Measurements from ENCODE around the gene ZNF576. TPM values are rescaled to one million over a fixed set of nuclear protein-coding genes. Genes with fewer than 3 reads are reported as not detected.

Gene ZNF576
- total and polyA plus RNA-seq, 2 experiments from 2014 or later, result 5.9 to 16.9 TPM

DNA sequence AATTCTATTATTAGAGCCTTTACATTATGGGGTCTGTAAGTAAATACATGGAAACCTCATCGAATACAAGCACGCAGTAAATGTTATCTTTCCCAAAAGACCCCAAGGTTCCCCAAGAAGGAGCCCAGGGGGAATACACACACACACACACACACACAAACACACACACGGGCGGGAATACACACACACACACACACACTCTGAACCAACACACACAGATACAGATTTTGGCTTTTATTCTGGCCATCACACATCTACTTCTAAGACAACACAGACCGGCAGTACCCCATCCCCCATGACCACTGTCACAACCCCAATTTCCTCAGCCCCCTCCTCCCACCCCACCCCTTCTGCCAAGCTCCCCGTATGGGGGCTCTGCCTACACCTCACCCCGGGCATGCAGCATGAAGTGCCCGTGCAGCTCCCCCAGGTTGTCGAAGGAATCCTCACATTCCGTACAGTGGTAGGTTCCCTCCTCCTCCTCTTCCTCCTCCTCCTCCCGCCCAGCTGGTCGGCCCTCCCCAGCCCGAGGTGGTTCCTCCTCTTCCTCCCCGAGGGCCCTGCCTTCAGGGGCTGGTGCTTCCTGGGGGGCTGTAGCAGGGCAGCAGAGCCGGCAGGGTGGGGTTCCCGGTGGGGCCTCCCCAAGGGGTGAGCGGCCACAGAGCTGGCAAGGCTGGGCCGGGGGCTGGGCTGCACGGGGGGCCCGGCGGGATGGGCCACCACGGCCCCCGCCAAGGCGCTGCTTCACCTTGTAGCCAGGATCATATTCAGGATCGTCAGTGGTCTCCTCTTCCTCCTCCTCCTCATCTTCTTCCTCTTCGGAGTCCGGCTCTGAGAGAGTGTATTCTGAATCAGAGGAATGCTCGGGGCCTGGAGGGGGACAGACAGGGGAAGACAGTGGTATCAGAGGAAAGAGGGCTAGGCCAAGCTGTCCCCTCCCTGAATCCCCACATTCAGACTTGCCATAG, 11.1 kb downstream of the ZNF576 start:
- no peaks in the 10 kb centered on the region for H3K27me3 ChIP-seq (ENCODE audit: insufficient read depth)
- H3K4me1 ChIP-seq (ENCODE audit: insufficient read depth), result no peaks in the 10 kb centered on the region
- peak overlapping the region; percentile 16; the same call in 1 of the 2 replicates for H3K27ac Mint-ChIP-seq
- H3K27ac ChIP-seq (ENCODE audit: low read depth), result no peak overlapping the region
- H3K4me3 ChIP-seq, result no peak overlapping the region
- H2AFZ ChIP-seq, result no peak overlapping the region
- H3K36me3 Mint-ChIP-seq (ENCODE audit: low read depth), result peaks cover 17% of the 10 kb centered on the region
- DNase-seq (ENCODE audit: low spot score) (no peak), ATAC-seq (no peak)
- no peaks in the 10 kb centered on the region for H3K36me3 ChIP-seq (ENCODE audit: insufficient read depth)
- no peaks in the 10 kb centered on the region for H3K79me2 ChIP-seq (replicated peaks; ENCODE audit: insufficient read depth)
- no peak overlapping the region for H3K4me3 Mint-ChIP-seq
- peaks cover 9% of the 10 kb centered on the region for H3K4me1 Mint-ChIP-seq
- H3K9me3 Mint-ChIP-seq, result peaks cover 2% of the 10 kb centered on the region
- H3F3A ChIP-seq (replicated peaks; ENCODE audit: low read depth), result no peaks in the 10 kb centered on the region
- peaks cover 13% of the 10 kb centered on the region for H3K27me3 Mint-ChIP-seq (ENCODE audit: insufficient read depth, low read depth, poor library complexity)
- H4K20me1 ChIP-seq (replicated peaks; ENCODE audit: insufficient read depth), result no peaks in the 10 kb centered on the region; the same call in 1 of the 2 replicates
- no peaks in the 10 kb centered on the region for H3K9me2 ChIP-seq (ENCODE audit: insufficient read depth)
- H3K4me2 ChIP-seq, result no peak overlapping the region
- TF ChIP-seq ZNF331 (CRISPR knock-in tag; IDR thresholded peaks at IDR 0.05; ENCODE audit: low read depth) (no peak), STAT1 (IDR thresholded peaks at IDR 0.05; ENCODE audit: unreplicated experiment) (no peak)
- TF ChIP-seq, protein P1, sequence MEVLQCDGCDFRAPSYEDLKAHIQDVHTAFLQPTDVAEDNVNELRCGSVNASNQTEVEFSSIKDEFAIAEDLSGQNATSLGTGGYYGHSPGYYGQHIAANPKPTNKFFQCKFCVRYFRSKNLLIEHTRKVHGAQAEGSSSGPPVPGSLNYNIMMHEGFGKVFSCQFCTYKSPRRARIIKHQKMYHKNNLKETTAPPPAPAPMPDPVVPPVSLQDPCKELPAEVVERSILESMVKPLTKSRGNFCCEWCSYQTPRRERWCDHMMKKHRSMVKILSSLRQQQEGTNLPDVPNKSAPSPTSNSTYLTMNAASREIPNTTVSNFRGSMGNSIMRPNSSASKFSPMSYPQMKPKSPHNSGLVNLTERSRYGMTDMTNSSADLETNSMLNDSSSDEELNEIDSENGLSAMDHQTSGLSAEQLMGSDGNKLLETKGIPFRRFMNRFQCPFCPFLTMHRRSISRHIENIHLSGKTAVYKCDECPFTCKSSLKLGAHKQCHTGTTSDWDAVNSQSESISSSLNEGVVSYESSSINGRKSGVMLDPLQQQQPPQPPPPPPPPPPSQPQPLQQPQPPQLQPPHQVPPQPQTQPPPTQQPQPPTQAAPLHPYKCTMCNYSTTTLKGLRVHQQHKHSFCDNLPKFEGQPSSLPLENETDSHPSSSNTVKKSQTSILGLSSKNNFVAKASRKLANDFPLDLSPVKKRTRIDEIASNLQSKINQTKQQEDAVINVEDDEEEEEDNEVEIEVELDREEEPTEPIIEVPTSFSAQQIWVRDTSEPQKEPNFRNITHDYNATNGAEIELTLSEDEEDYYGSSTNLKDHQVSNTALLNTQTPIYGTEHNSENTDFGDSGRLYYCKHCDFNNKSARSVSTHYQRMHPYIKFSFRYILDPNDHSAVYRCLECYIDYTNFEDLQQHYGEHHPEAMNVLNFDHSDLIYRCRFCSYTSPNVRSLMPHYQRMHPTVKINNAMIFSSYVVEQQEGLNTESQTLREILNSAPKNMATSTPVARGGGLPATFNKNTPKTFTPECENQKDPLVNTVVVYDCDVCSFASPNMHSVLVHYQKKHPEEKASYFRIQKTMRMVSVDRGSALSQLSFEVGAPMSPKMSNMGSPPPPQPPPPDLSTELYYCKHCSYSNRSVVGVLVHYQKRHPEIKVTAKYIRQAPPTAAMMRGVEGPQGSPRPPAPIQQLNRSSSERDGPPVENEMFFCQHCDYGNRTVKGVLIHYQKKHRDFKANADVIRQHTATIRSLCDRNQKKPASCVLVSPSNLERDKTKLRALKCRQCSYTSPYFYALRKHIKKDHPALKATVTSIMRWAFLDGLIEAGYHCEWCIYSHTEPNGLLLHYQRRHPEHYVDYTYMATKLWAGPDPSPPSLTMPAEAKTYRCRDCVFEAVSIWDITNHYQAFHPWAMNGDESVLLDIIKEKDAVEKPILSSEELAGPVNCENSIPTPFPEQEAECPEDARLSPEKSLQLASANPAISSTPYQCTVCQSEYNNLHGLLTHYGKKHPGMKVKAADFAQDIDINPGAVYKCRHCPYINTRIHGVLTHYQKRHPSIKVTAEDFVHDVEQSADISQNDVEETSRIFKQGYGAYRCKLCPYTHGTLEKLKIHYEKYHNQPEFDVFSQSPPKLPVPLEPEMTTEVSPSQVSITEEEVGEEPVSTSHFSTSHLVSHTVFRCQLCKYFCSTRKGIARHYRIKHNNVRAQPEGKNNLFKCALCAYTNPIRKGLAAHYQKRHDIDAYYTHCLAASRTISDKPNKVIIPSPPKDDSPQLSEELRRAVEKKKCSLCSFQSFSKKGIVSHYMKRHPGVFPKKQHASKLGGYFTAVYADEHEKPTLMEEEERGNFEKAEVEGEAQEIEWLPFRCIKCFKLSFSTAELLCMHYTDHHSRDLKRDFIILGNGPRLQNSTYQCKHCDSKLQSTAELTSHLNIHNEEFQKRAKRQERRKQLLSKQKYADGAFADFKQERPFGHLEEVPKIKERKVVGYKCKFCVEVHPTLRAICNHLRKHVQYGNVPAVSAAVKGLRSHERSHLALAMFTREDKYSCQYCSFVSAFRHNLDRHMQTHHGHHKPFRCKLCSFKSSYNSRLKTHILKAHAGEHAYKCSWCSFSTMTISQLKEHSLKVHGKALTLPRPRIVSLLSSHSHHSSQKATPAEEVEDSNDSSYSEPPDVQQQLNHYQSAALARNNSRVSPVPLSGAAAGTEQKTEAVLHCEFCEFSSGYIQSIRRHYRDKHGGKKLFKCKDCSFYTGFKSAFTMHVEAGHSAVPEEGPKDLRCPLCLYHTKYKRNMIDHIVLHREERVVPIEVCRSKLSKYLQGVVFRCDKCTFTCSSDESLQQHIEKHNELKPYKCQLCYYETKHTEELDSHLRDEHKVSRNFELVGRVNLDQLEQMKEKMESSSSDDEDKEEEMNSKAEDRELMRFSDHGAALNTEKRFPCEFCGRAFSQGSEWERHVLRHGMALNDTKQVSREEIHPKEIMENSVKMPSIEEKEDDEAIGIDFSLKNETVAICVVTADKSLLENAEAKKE (CRISPR knock-in tag; IDR thresholded peaks at IDR 0.05), result no peak
- TF ChIP-seq, protein P2, sequence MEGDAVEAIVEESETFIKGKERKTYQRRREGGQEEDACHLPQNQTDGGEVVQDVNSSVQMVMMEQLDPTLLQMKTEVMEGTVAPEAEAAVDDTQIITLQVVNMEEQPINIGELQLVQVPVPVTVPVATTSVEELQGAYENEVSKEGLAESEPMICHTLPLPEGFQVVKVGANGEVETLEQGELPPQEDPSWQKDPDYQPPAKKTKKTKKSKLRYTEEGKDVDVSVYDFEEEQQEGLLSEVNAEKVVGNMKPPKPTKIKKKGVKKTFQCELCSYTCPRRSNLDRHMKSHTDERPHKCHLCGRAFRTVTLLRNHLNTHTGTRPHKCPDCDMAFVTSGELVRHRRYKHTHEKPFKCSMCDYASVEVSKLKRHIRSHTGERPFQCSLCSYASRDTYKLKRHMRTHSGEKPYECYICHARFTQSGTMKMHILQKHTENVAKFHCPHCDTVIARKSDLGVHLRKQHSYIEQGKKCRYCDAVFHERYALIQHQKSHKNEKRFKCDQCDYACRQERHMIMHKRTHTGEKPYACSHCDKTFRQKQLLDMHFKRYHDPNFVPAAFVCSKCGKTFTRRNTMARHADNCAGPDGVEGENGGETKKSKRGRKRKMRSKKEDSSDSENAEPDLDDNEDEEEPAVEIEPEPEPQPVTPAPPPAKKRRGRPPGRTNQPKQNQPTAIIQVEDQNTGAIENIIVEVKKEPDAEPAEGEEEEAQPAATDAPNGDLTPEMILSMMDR (conservative IDR thresholded peaks at IDR 0.05; ENCODE audit: low read depth in 2 of 2), result no peak
- TF ChIP-seq, protein P3, sequence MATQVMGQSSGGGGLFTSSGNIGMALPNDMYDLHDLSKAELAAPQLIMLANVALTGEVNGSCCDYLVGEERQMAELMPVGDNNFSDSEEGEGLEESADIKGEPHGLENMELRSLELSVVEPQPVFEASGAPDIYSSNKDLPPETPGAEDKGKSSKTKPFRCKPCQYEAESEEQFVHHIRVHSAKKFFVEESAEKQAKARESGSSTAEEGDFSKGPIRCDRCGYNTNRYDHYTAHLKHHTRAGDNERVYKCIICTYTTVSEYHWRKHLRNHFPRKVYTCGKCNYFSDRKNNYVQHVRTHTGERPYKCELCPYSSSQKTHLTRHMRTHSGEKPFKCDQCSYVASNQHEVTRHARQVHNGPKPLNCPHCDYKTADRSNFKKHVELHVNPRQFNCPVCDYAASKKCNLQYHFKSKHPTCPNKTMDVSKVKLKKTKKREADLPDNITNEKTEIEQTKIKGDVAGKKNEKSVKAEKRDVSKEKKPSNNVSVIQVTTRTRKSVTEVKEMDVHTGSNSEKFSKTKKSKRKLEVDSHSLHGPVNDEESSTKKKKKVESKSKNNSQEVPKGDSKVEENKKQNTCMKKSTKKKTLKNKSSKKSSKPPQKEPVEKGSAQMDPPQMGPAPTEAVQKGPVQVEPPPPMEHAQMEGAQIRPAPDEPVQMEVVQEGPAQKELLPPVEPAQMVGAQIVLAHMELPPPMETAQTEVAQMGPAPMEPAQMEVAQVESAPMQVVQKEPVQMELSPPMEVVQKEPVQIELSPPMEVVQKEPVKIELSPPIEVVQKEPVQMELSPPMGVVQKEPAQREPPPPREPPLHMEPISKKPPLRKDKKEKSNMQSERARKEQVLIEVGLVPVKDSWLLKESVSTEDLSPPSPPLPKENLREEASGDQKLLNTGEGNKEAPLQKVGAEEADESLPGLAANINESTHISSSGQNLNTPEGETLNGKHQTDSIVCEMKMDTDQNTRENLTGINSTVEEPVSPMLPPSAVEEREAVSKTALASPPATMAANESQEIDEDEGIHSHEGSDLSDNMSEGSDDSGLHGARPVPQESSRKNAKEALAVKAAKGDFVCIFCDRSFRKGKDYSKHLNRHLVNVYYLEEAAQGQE (IDR thresholded peaks at IDR 0.05; ENCODE audit: unreplicated experiment), result no peak

Measured in GM23338 (cell line).